GM12801 (cell line): ENCODE data around the gene NR5A2.

ENCODE experiments used
- CTCF ChIP-seq: IDR thresholded peaks from one replicate; pipeline ENCODE4 v1.5.1; 2011; ENCODE audit warnings: control low read depth; ENCODE audit not compliant: insufficient read length; ENCODE audit errors: extremely low read depth

NR5A2 gene

GRCh38 chr1:200027264-200027823 lies at the start of gene NR5A2:
TSS of gene NR5A2 (plus strand) at chr1:200027710. CDS start at chr1:200027848, 138 bp downstream.
- TF ChIP-seq CTCF: no peak

- TF ChIP-seq CTCF: no peak
These were observed 49.0 kb upstream of the NR5A2 start for GRCh38 chr1:199978408-199978940.

GRCh38 chr1:199979071-199979470 lies 48.4 kb upstream of the NR5A2 start:
- no peak for TF ChIP-seq CTCF

GRCh38 chr1:199981584-199981983 lies 45.9 kb upstream of the NR5A2 start:
- TF ChIP-seq CTCF: no peak

GRCh38 chr1:199982606-199983005 lies 44.9 kb upstream of the NR5A2 start:
- TF ChIP-seq CTCF: no peak

- TF ChIP-seq CTCF: no peak
These were observed 44.0 kb upstream of the NR5A2 start for GRCh38 chr1:199983531-199983930.

GRCh38 chr1:199995096-199995685 lies 32.3 kb upstream of the NR5A2 start:
- TF ChIP-seq CTCF: no peak
